HepG2 (cell line): Measurements from ENCODE around the gene TRPV4. TPM values are rescaled to one million over a fixed set of nuclear protein-coding genes. Genes with fewer than 3 reads are reported as not detected.
A peak's percentile ranks its signal among the peaks of the same experiment; 100 is the strongest.

Experiments used
- AFF4 ChIP-seq: sonication (generic); formaldehyde crosslinking; IDR thresholded peaks from 2 replicates; pipeline ENCODE4 v1.4.0; 2020; ENCODE audit warnings: missing genetic modification reagents
- ATRX ChIP-seq: sonication (generic); formaldehyde crosslinking; IDR thresholded peaks from 2 replicates; pipeline ENCODE4 v1.4.0; 2020; ENCODE audit warnings: missing genetic modification reagents, borderline replicate concordance
- CBX2 ChIP-seq, 2 experiments: fragments of 200-600 bp in 1 of 2; sonication (generic); formaldehyde crosslinking in 1 of 2; IDR thresholded peaks; 2 replicates each; pipeline versions ENCODE4 v1.7.0 to v1.8.1; 2018 to 2022; ENCODE audit warnings: low read depth in 2 of 2, low read length in 1 of 2, mild to moderate bottlenecking in 1 of 2, missing genetic modification reagents in 1 of 2
- CEBPG ChIP-seq: IDR thresholded peaks from 2 replicates; pipeline ENCODE4 v1.6.1; 2016
- CHD4 ChIP-seq: fragments of 200-600 bp; sonication (generic); IDR thresholded peaks from 2 replicates; pipeline ENCODE4 v1.7.0; 2017; ENCODE audit warnings: mild to moderate bottlenecking, low read length, borderline replicate concordance
- HMG20B ChIP-seq: conservative IDR thresholded peaks from 2 replicates; pipeline ENCODE4 v1.6.1; 2016; ENCODE audit warnings: missing genetic modification reagents, missing compliant biosample characterization
- MAF1 ChIP-seq: sonication (generic); formaldehyde crosslinking; IDR thresholded peaks from 2 replicates; pipeline ENCODE4 v1.5.0; 2020; ENCODE audit warnings: missing genetic modification reagents, borderline replicate concordance
- NFYB ChIP-seq: sonication (generic); formaldehyde crosslinking; IDR thresholded peaks from 2 replicates; pipeline ENCODE4 v1.4.0; 2020; ENCODE audit warnings: missing genetic modification reagents
- POGZ ChIP-seq: sonication (generic); formaldehyde crosslinking; IDR thresholded peaks from 2 replicates; pipeline ENCODE4 v1.4.0; 2020; ENCODE audit warnings: mild to moderate bottlenecking, missing genetic modification reagents
- RBAK ChIP-seq: sonication (generic); formaldehyde crosslinking; IDR thresholded peaks from 2 replicates; pipeline ENCODE4 v1.5.1; 2020; ENCODE audit warnings: mild to moderate bottlenecking, missing genetic modification reagents
- YEATS4 ChIP-seq: sonication (generic); formaldehyde crosslinking; IDR thresholded peaks from 2 replicates; pipeline ENCODE4 v1.4.0; 2020; ENCODE audit warnings: missing genetic modification reagents, borderline replicate concordance
- ZBTB26 ChIP-seq: IDR thresholded peaks from 2 replicates; pipeline ENCODE4 v1.6.1; 2016; ENCODE audit warnings: missing compliant biosample characterization, missing genetic modification reagents, borderline replicate concordance
- ZNF136 ChIP-seq: sonication (generic); formaldehyde crosslinking; IDR thresholded peaks from 2 replicates; pipeline ENCODE4 v1.8.1; 2022; ENCODE audit warnings: low read depth, mild to moderate bottlenecking, moderate library complexity, missing genetic modification reagents
- ZNF17 ChIP-seq: sonication (generic); formaldehyde crosslinking; IDR thresholded peaks from 2 replicates; pipeline ENCODE4 v1.5.0; 2020; ENCODE audit warnings: mild to moderate bottlenecking, missing genetic modification reagents
- ZNF510 ChIP-seq: sonication (generic); formaldehyde crosslinking; IDR thresholded peaks from 2 replicates; pipeline ENCODE4 v1.4.0; 2020; ENCODE audit warnings: low read depth, mild to moderate bottlenecking, missing genetic modification reagents
- ZNF572 ChIP-seq: sonication (generic); formaldehyde crosslinking; IDR thresholded peaks from 2 replicates; pipeline ENCODE4 v1.5.1; 2020; ENCODE audit warnings: mild to moderate bottlenecking, missing genetic modification reagents
- ZNF720 ChIP-seq: sonication (generic); formaldehyde crosslinking; IDR thresholded peaks from 2 replicates; pipeline ENCODE4 v1.4.0; 2020; ENCODE audit warnings: missing genetic modification reagents
- ZNF770 ChIP-seq: sonication (generic); formaldehyde crosslinking; IDR thresholded peaks from 2 replicates; pipeline ENCODE4 v1.5.0; 2020; ENCODE audit warnings: mild to moderate bottlenecking, missing genetic modification reagents
- ZNF784 ChIP-seq: sonication (generic); formaldehyde crosslinking; IDR thresholded peaks from 2 replicates; pipeline ENCODE4 v1.5.1; 2020; ENCODE audit warnings: missing genetic modification reagents, mild to moderate bottlenecking, borderline replicate concordance
- ZNF816 ChIP-seq: sonication (generic); formaldehyde crosslinking; IDR thresholded peaks from 2 replicates; pipeline ENCODE4 v1.8.0; 2022; ENCODE audit warnings: missing genetic modification reagents, mild to moderate bottlenecking, borderline replicate concordance
- polyA plus RNA-seq, 8 experiments: library from polyadenylated mRNA; depleted of rRNA in 3 of 8; stranded (reverse) in 7 of 8; unstranded in 1 of 8; fragments of >200 nt; fragmentation: Illumina TruSeq in 4 of 8; extraction: Trizol in 4 of 8; gene quantifications; 2 replicates each; pipeline versions ENCODE4 v1.2.1 to v1.2.3, GENCODE V29; 2011 to 2016; ENCODE audit warnings: low read depth in 4 of 8, missing spikeins in 1 of 8, mixed read lengths in 1 of 8; ENCODE audit not compliant: insufficient read depth in 1 of 8
- total RNA-seq, 5 experiments: library from RNA; depleted of rRNA; stranded (reverse); fragments of >200 nt; fragmentation: Illumina TruSeq; extraction: Trizol; gene quantifications; 2 replicates each; pipeline ENCODE4 v1.2.3, GENCODE V29; 2016; ENCODE audit warnings: low read depth in 1 of 5

The TRPV4 gene
- total and polyA plus RNA-seq, 2 of the 13 experiments (the other 11 are each of a cell fraction or from before 2014, with no cell fraction given): 0.66 to 4.7 TPM

- no peak for TF ChIP-seq AFF4
- TF ChIP-seq ATRX: no peak
- TF ChIP-seq CHD4: peak; percentile 92; the same call in 1 of the 2 replicates
- TF ChIP-seq ZNF720 (CRISPR knock-in tag): no peak
- 0 out of 2 replicates have a peak, but pooled peaks have one; percentile 45 for TF ChIP-seq ZNF510 (CRISPR knock-in tag)
- TF ChIP-seq ZNF770: 0 out of 2 replicates have a peak, but pooled peaks have one; percentile 44
- no peak for TF ChIP-seq ZNF816 (CRISPR knock-in tag)
- 0 out of 2 replicates have a peak, but pooled peaks have one; percentile 21 for TF ChIP-seq RBAK (CRISPR knock-in tag)
- TF ChIP-seq POGZ (CRISPR knock-in tag): peak; percentile 72; the same call in 1 of the 2 replicates
- peak; percentile 66 for TF ChIP-seq YEATS4
- TF ChIP-seq ZBTB26 (CRISPR knock-in tag): peak; percentile 88
- no peak for TF ChIP-seq CBX2 (IDR thresholded peaks at IDR 0.05; ENCODE audit: low read depth, low read length)
- TF ChIP-seq CBX2 (CRISPR knock-in tag; IDR thresholded peaks at IDR 0.05; ENCODE audit: low read depth): no peak
- TF ChIP-seq CEBPG (CRISPR knock-in tag): peak; percentile 95
- TF ChIP-seq HMG20B (CRISPR knock-in tag): peak; percentile 86
- TF ChIP-seq ZNF17 (CRISPR knock-in tag): no peak
- no peak for TF ChIP-seq MAF1 (CRISPR knock-in tag)
- no peak for TF ChIP-seq ZNF136 (CRISPR knock-in tag)
- TF ChIP-seq ZNF572: no peak
- TF ChIP-seq NFYB (CRISPR knock-in tag): no peak
- TF ChIP-seq ZNF784: no peak
Observed at GRCh38 chr12:109863847-109864712, 30.9 kb upstream of the TRPV4 start (continued).
